Measurements from ENCODE around the gene MMP17. TPM values are rescaled to one million over a fixed set of nuclear protein-coding genes. Genes with fewer than 3 reads are reported as not detected.

MMP17 gene
- total RNA-seq, 2 experiments from 2014 or later: 0.32 TPM; not detected in 1

DNA sequence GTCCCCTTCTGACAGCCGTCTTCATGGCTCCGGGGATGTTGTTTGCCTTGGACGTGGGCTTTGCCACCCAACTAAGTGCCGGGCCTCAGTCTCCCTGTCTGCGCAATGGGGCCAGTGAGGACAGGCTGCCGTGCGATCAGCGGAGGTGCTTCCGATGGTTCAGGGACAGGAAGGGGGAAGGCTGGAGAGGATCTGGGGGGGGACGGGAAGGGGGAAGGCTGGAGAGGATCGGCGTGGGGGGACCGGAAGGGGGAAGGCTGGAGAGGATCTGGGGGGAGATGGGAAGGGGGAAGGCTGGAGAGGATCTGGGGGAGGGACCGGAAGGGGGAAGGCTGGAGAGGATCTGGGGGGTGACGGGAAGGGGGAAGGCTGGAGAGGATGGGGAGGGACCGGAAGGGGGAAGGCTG is 3.4 kb downstream of the MMP17 start:
- H3K36me3 Mint-ChIP-seq: no peaks in the 10 kb centered on the region
- no peaks in the 10 kb centered on the region for H3K9me3 Mint-ChIP-seq
- H3K4me3 Mint-ChIP-seq: no peak overlapping the region
- peaks cover 52% of the 10 kb centered on the region for H3K27me3 Mint-ChIP-seq
- no peak overlapping the region for H3K27ac Mint-ChIP-seq
- no peak for DNase-seq
- H3K4me1 Mint-ChIP-seq: peaks cover 11% of the 10 kb centered on the region

DNA sequence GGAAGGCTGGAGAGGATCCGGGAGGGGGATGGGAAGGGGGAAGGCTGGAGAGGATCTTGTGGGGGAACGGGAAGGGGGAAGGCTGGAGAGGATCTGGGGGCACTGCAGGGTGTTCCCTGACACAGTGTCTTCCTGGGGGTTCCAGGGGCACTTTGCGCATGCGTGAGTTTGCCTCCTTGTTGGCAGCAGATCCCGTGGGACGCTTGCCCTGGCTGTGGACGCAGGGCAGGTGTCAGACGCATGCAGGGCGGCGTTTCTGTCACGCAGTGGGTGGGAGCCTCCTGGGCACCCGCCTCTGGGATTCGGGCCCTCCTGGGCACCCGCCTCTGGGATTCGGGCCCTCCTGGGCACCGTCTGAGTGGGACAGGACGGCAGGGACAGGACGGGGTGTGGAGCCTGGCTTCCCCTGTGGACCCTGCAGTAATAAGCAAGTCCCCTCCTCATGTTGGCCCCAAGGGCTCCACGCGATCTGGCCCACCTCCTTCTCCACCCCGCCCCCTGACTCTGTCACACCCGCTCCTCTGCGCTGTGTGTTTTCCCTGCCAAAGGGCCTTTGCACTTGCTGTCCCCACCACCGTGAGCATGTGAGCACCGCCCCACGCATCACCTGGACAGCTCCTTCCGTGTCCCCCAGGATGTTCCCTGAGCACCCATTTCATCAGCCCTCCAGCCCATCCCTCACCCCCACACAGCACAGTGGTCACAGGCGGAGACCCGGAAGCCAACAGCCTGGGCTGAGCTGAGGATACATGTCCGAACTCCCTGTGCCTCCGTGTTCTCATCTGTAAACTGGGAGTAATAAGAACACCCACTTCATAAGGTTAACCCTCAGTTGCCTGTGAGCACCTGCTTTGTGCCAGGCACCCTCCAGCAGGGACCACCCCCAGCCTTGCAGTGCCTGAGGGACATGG is 4.4 kb downstream of the MMP17 start:
- Mint-ChIP-seq H3K36me3 (no peaks in the 10 kb centered on the region), H3K4me1 (peaks cover 11% of the 10 kb centered on the region), H3K9me3 (no peaks in the 10 kb centered on the region), H3K27ac (no peak overlapping the region), H3K27me3 (peaks cover 42% of the 10 kb centered on the region), H3K4me3 (no peak overlapping the region)
- DNase-seq: no peak

GRCh38 chr12:131833288-131833895 is 5.2 kb downstream of the MMP17 start:
- H3K4me3 Mint-ChIP-seq: no peak overlapping the region
- peaks cover 40% of the 10 kb centered on the region for H3K27me3 Mint-ChIP-seq
- no peak for DNase-seq
- H3K9me3 Mint-ChIP-seq: no peaks in the 10 kb centered on the region
- peaks cover 11% of the 10 kb centered on the region for H3K4me1 Mint-ChIP-seq
- H3K27ac Mint-ChIP-seq: no peak overlapping the region
- H3K36me3 Mint-ChIP-seq: no peaks in the 10 kb centered on the region

DNA sequence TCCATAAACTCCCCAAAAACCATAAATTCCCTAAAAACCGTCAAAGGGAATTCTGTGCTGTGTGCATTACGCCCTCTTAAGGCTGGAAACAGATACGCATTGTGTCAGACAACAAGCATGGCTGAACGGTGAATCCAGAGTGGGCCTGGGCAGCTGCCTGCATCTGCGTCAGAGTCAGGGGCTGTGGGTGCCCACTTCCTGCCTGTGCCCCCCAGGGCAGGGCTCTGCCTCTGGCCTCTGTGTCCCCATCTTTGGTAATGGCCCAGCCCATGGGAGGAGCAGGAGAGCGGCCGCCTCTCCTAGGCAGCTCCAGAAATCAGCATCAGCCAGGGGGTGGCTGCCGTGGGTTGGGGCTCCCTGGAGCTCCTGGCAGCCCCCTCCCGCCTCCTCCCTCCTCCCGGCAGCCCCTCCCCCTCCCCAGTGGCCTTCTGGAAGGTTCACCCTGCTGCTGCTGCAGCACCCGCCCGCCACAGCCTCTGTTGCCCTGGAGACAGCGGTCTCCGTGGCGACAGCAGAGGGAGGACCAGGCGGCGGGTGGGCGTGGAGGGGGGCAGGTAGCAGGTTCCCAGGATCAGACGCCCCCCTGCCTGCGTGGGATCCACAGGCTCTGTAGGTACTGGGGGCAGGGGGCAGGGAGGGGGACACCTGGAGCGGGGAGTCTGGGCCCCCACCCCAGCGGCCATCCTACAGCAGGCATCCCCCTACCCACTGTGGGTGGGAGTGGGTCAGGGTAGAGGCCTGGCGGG is 5.9 kb downstream of the MMP17 start:
- H3K27ac Mint-ChIP-seq: no peak overlapping the region
- H3K9me3 Mint-ChIP-seq: no peaks in the 10 kb centered on the region
- no peaks in the 10 kb centered on the region for H3K36me3 Mint-ChIP-seq
- peaks cover 40% of the 10 kb centered on the region for H3K27me3 Mint-ChIP-seq
- H3K4me1 Mint-ChIP-seq: peaks cover 11% of the 10 kb centered on the region
- H3K4me3 Mint-ChIP-seq: no peak overlapping the region
- no peak for DNase-seq

- H3K27me3 Mint-ChIP-seq: peaks cover 30% of the 10 kb centered on the region
- no peak overlapping the region for H3K27ac Mint-ChIP-seq
- peaks cover 8% of the 10 kb centered on the region for H3K4me1 Mint-ChIP-seq
- no peak overlapping the region for H3K4me3 Mint-ChIP-seq
- H3K36me3 Mint-ChIP-seq: no peaks in the 10 kb centered on the region
- no peak for DNase-seq
- H3K9me3 Mint-ChIP-seq: no peaks in the 10 kb centered on the region
Observed at GRCh38 chr12:131834798-131835615, 6.8 kb downstream of the MMP17 start.

DNA sequence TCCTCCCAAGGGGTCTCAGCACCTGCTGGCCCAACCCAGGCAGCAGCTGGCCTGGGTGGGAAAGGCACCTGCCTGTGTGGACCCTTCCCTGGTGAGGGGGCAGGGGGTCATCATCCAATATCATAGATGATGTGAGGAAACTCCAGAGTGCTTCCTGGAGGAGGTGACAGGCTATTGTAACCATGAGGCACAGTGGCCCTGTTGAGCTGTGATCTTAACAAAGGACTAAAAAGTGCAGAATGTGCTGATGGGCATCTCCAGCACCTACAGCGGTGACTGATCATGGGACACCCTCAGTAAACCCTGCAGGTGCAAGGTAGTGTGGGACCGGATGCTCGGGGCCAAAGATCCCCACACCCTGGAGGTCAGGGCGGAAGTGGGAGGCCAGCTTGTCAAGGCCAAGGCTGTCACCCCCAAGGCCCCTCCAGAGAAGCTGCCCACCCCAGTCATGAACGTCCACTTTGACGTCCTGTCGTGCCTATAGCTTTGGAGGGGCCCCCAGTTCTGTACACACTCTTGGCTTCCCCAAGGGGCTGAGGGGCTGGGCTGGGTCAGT is 7.5 kb downstream of the MMP17 start:
- peaks cover 8% of the 10 kb centered on the region for H3K4me1 Mint-ChIP-seq
- no peak overlapping the region for H3K4me3 Mint-ChIP-seq
- H3K27ac Mint-ChIP-seq: no peak overlapping the region
- H3K36me3 Mint-ChIP-seq: no peaks in the 10 kb centered on the region
- H3K9me3 Mint-ChIP-seq: no peaks in the 10 kb centered on the region
- DNase-seq: no peak
- H3K27me3 Mint-ChIP-seq: peaks cover 29% of the 10 kb centered on the region

- no peaks in the 10 kb centered on the region for H3K9me3 Mint-ChIP-seq
- H3K4me1 Mint-ChIP-seq: peaks cover 4% of the 10 kb centered on the region
- H3K36me3 Mint-ChIP-seq: no peaks in the 10 kb centered on the region
Observed at GRCh38 chr12:131836193-131836592, 8.0 kb downstream of the MMP17 start.

DNA sequence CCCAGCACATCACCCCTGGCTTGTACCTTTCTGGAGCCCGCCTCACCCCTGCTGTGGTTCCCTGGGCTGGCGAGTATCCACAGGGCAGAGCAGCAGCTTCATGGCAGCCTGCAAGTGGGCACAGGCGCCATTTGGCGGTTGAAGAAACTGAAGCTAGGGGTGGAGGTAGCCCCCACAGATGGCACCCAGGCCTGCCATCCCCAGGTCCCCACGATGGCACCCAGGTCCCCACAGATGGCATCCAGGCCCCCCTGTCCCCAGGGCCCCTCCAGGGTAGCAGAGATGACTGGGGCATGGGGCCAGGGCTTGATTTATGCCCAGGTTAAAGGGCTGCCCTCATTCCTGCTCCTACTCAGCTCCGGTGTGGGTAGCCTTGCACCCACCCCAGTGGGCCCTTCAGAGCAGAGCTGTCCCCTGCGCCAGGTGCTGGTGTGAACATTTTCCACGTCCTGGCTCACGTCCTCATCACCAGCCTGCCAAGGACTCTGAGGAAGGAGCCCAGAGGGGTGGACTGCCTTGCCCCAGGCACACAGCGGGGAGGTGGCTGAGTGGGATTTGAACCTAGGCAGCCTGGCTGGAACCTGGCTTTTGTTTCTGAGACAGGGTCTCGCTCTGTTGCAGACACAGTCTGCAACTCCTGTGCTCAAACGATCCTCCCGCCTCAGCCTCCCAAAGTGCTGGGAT is 8.7 kb downstream of the MMP17 start:
- no peak for DNase-seq
- peaks cover 4% of the 10 kb centered on the region for H3K4me1 Mint-ChIP-seq
- no peaks in the 10 kb centered on the region for H3K9me3 Mint-ChIP-seq
- no peak overlapping the region for H3K4me3 Mint-ChIP-seq
- H3K27ac Mint-ChIP-seq: no peak overlapping the region
- H3K27me3 Mint-ChIP-seq: peaks cover 19% of the 10 kb centered on the region
- no peaks in the 10 kb centered on the region for H3K36me3 Mint-ChIP-seq

More at GRCh38 chr12:131836193-131836592, 8.0 kb downstream of the MMP17 start:
- H3K27me3 Mint-ChIP-seq: peaks cover 24% of the 10 kb centered on the region
- no peak overlapping the region for H3K4me3 Mint-ChIP-seq
- no peak for DNase-seq
- no peak overlapping the region for H3K27ac Mint-ChIP-seq

DNA sequence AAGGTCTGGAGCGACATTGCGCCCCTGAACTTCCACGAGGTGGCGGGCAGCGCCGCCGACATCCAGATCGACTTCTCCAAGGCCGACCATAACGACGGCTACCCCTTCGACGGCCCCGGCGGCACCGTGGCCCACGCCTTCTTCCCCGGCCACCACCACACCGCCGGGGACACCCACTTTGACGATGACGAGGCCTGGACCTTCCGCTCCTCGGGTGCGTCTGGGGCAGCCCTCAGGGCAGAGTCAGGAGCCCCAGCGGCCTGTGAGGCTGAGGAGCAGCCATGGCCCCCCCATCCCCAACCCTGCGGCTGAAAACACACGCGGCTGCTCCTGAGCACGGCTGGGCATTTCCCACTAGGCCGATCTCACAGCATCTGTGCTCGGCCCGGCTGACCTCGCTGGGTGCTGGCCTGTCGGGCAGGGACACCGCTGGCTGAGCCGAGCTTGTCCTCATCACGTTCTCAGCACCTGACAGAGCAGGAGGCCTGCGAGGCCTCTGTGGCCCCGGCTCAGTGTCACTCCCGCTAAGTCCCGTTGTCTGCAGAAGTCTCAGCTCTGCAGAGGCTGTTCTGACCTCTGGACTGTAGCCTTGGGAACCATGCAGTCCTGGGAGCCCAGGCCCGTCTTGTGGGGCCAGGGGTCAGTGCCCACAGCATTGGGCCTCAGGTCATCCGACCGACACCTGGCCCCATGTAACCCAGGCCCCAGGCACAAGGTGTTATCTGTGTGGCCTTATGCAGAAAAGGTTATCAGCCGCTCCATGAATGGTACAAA is 12.6 kb downstream of the MMP17 start:
- H3K9me3 Mint-ChIP-seq: no peaks in the 10 kb centered on the region
- no peak overlapping the region for H3K4me3 Mint-ChIP-seq
- H3K4me1 Mint-ChIP-seq: no peaks in the 10 kb centered on the region
- DNase-seq: no peak
- no peaks in the 10 kb centered on the region for H3K27me3 Mint-ChIP-seq
- no peak overlapping the region for H3K27ac Mint-ChIP-seq
- H3K36me3 Mint-ChIP-seq: no peaks in the 10 kb centered on the region

- no peak overlapping the region for H3K4me3 Mint-ChIP-seq
- no peaks in the 10 kb centered on the region for H3K4me1 Mint-ChIP-seq
- H3K9me3 Mint-ChIP-seq: no peaks in the 10 kb centered on the region
- H3K36me3 Mint-ChIP-seq: no peaks in the 10 kb centered on the region
- DNase-seq: no peak
- H3K27me3 Mint-ChIP-seq: no peaks in the 10 kb centered on the region
- H3K27ac Mint-ChIP-seq: no peak overlapping the region
Observed at GRCh38 chr12:131841547-131841946, 13.4 kb downstream of the MMP17 start.

- H3K27ac Mint-ChIP-seq: no peak overlapping the region
- H3K36me3 Mint-ChIP-seq: no peaks in the 10 kb centered on the region
- no peak overlapping the region for H3K4me3 Mint-ChIP-seq
- DNase-seq: no peak
- no peaks in the 10 kb centered on the region for H3K4me1 Mint-ChIP-seq
- H3K27me3 Mint-ChIP-seq: no peaks in the 10 kb centered on the region
- H3K9me3 Mint-ChIP-seq: no peaks in the 10 kb centered on the region
Observed at GRCh38 chr12:131842169-131842568, 14.0 kb downstream of the MMP17 start.

- DNase-seq: no peak
- H3K36me3 Mint-ChIP-seq: no peaks in the 10 kb centered on the region
- H3K27ac Mint-ChIP-seq: no peak overlapping the region
- no peaks in the 10 kb centered on the region for H3K27me3 Mint-ChIP-seq
- no peak overlapping the region for H3K4me3 Mint-ChIP-seq
- no peaks in the 10 kb centered on the region for H3K4me1 Mint-ChIP-seq
- no peaks in the 10 kb centered on the region for H3K9me3 Mint-ChIP-seq
Observed at GRCh38 chr12:131843527-131843926, 15.3 kb downstream of the MMP17 start.

DNA sequence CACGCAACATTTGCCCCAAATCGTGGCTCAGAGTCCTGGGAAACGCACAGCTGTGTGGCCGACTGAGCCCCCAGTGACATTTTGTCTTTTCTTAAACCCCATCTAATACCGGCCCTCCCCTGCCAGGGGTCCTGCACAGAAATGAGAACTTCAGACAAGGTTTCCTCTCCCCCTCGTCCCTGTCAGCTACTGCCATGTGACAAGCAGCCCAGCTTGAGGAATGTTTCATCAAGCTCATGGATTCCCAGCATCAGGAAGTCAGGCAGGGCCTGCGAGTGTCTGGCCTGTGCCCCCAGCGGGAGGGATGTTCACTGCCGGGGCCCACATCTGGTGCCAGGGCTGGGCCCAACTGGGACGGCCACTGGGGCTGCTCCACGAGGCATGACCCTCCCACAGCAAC is 15.9 kb downstream of the MMP17 start:
- no peak overlapping the region for H3K4me3 Mint-ChIP-seq
- DNase-seq: no peak
- H3K36me3 Mint-ChIP-seq: no peaks in the 10 kb centered on the region
- no peaks in the 10 kb centered on the region for H3K4me1 Mint-ChIP-seq
- H3K27me3 Mint-ChIP-seq: no peaks in the 10 kb centered on the region
- no peaks in the 10 kb centered on the region for H3K9me3 Mint-ChIP-seq
- no peak overlapping the region for H3K27ac Mint-ChIP-seq
